Uterus (tissue), 4 donors: ENCODE measurements around the gene GFAP. TPM values are rescaled to one million over a fixed set of nuclear protein-coding genes. Genes with fewer than 3 reads are reported as not detected.
A peak's percentile ranks its signal among the peaks of the same experiment; 100 is the strongest.
"Not testable (repeated sequence)": the region's sequence is repeated elsewhere in the genome, so short reads cannot be mapped to it uniquely, and the experiment has no call there.

Experiments used
- DNase-seq, 2 donors: peaks; one replicate each; pipeline ENCODE4 v3.0.0-alpha.2; 2019 to 2020
- H3K27ac ChIP-seq, 2 donors: fragments of 200-600 bp; sonication (generic); 1 replicate in 1 of 2; 2 replicates in 1 of 2; pipeline ENCODE4 v1.5.1; 2016 to 2018
- H3K27me3 ChIP-seq, 2 donors: fragments of 200-600 bp; sonication (generic); one replicate each; pipeline ENCODE4 v1.5.1; 2018 to 2019; ENCODE audit warnings: control low read depth in 1 of 2
- H3K36me3 ChIP-seq, 2 donors: fragments of 200-600 bp; sonication (generic); one replicate each; pipeline ENCODE4 v1.5.1; 2019; ENCODE audit warnings: control low read depth in 1 of 2
- H3K4me1 ChIP-seq, 2 donors: fragments of 200-600 bp; sonication (generic); one replicate each; pipeline ENCODE4 v1.5.1; 2018 to 2019; ENCODE audit warnings: control low read depth in 1 of 2
- H3K4me3 ChIP-seq, 2 donors: fragments of 200-600 bp; sonication (generic); 1 replicate in 1 of 2; 2 replicates in 1 of 2; pipeline ENCODE4 v1.5.1; 2018 to 2019; ENCODE audit warnings: mild to moderate bottlenecking in 1 of 2
- H3K9me3 ChIP-seq, 2 donors: fragments of 200-600 bp; sonication (generic); one replicate each; pipeline ENCODE4 v1.5.1; 2019; ENCODE audit warnings: control low read depth in 1 of 2
- CTCF ChIP-seq, 4 experiments: fragments of 200-600 bp in 2 of 4; fragments of 450-650 bp in 2 of 4; sonication (generic) in 2 of 4; IDR thresholded peaks; one replicate each; pipeline ENCODE4 v1.5.1; 2016 to 2019; ENCODE audit warnings: antibody characterized with exemption in 4 of 4, mild to moderate bottlenecking in 2 of 4, moderate library complexity in 1 of 4
- POLR2A ChIP-seq, 2 donors: fragments of 450-650 bp; IDR thresholded peaks; one replicate each; pipeline ENCODE4 v1.6.1; 2016; ENCODE audit warnings: antibody characterized with exemption in 2 of 2, mild to moderate bottlenecking in 1 of 2, moderate library complexity in 1 of 2
- intact Hi-C: fragments of 100-400 bp; cut with DNase I; formaldehyde crosslinking; loops from one replicate; pipeline ENCODE4 v1.15.1; 2023; ENCODE audit warnings: low total_unique reads
- total RNA-seq, 4 donors: library from RNA; depleted of rRNA in 3 of 4; stranded (reverse); fragments of >200 nt in 3 of 4; gene quantifications; one replicate each; pipeline versions ENCODE4 v1.1.0 to v1.2.4, GENCODE V29; 2014 to 2023
- donor health status: DM: yes; HTN: yes; CAD: no.

Gene GFAP
- total RNA-seq, 4 donors from 2014 or later, result 3.7 TPM; not detected in 3

GRCh38 chr17:44947461-44948314 lies 32.4 kb upstream of the GFAP start, which contains the start of gene KIF18B:
TSS of gene KIF18B (minus strand) at chr17:44947773. CDS start at chr17:44936344, 11,429 bp downstream.
- peak in 1 of 4 experiments; percentile 1 for TF ChIP-seq CTCF (IDR thresholded peaks at IDR 0.05)
- TF ChIP-seq POLR2A (IDR thresholded peaks at IDR 0.05), result peak; percentile 56 to 60
- no peaks in the 10 kb centered on the region for H3K9me3 ChIP-seq
- no peaks in the 10 kb centered on the region for H3K36me3 ChIP-seq
- no peaks in the 10 kb centered on the region for H3K27me3 ChIP-seq
- peak within 1 kb of the TSS; percentile 14 to 66 for H3K27ac ChIP-seq
- peaks cover 0 to 5% of the 10 kb centered on the region in 2 donors for H3K4me1 ChIP-seq
- peak within 1 kb of the TSS; percentile 50 to 55 for H3K4me3 ChIP-seq
- peak; percentile 81 to 85 for DNase-seq
- intact Hi-C loops, result no loop called here

GRCh38 chr17:44945652-44946051 lies 30.4 kb upstream of the GFAP start:
- H3K4me1 ChIP-seq, intact Hi-C loops, H3K36me3 ChIP-seq, DNase-seq, H3K4me3 ChIP-seq, H3K9me3 ChIP-seq, H3K27ac ChIP-seq, H3K27me3 ChIP-seq: not testable (repeated sequence)

GRCh38 chr17:44942456-44942855 lies 27.2 kb upstream of the GFAP start:
- H3K27ac ChIP-seq, result no peak overlapping the region
- TF ChIP-seq POLR2A (IDR thresholded peaks at IDR 0.05) (no peak), CTCF (IDR thresholded peaks at IDR 0.05) (no peak)
- H3K4me1 ChIP-seq, result peaks cover 0 to 4% of the 10 kb centered on the region in 2 donors
- H3K27me3 ChIP-seq, result no peaks in the 10 kb centered on the region
- intact Hi-C loops, result no loop called here
- no peaks in the 10 kb centered on the region for H3K36me3 ChIP-seq
- no peak overlapping the region for H3K4me3 ChIP-seq
- H3K9me3 ChIP-seq, result no peaks in the 10 kb centered on the region
- DNase-seq, result no peak

GRCh38 chr17:44941712-44942331 lies 26.5 kb upstream of the GFAP start:
- no peak for DNase-seq
- Histone ChIP-seq H3K27me3 (no peaks in the 10 kb centered on the region), H3K4me3 (no peak overlapping the region), H3K9me3 (no peaks in the 10 kb centered on the region), H3K27ac (no peak overlapping the region), H3K4me1 (no peaks in the 10 kb centered on the region), H3K36me3 (no peaks in the 10 kb centered on the region)
- TF ChIP-seq POLR2A (IDR thresholded peaks at IDR 0.05) (no peak), CTCF (IDR thresholded peaks at IDR 0.05) (no peak)
- intact Hi-C loops, result no loop called here

- no peaks in the 10 kb centered on the region for H3K36me3 ChIP-seq
- intact Hi-C loops, result no loop called here
These were observed 25.5 kb upstream of the GFAP start for GRCh38 chr17:44940768-44941167.

More at GRCh38 chr17:44940768-44941167, 25.5 kb upstream of the GFAP start:
- Histone ChIP-seq H3K4me3 (no peak overlapping the region), H3K27ac (no peak overlapping the region), H3K27me3 (no peaks in the 10 kb centered on the region), H3K9me3 (no peaks in the 10 kb centered on the region), H3K4me1 (no peaks in the 10 kb centered on the region)
- no peak for TF ChIP-seq CTCF (IDR thresholded peaks at IDR 0.05)
- no peak for TF ChIP-seq POLR2A (IDR thresholded peaks at IDR 0.05)
- DNase-seq, result no peak
